Nephron progenitor cell (in vitro differentiated cells): ENCODE data around the gene MAPK12.

Source experiments
- DNase-seq: peaks from one replicate; pipeline ENCODE4 v3.0.0; 2021
- H3K27ac Mint-ChIP-seq: 2 replicates; pipeline ENCODE4 v1.8.0; 2021; ENCODE audit warnings: mild to moderate bottlenecking, moderate library complexity, mixed read lengths
- H3K27me3 Mint-ChIP-seq: 2 replicates; pipeline ENCODE4 v1.8.0; 2021; ENCODE audit warnings: mild to moderate bottlenecking, low read depth, mixed read lengths; ENCODE audit not compliant: poor library complexity
- H3K36me3 Mint-ChIP-seq: 2 replicates; pipeline ENCODE4 v1.8.0; 2021; ENCODE audit warnings: low read depth, mixed read lengths
- H3K4me1 Mint-ChIP-seq: 2 replicates; pipeline ENCODE4 v1.8.0; 2021; ENCODE audit warnings: mixed read lengths
- H3K4me3 Mint-ChIP-seq: 2 replicates; pipeline ENCODE4 v1.8.0; 2021; ENCODE audit warnings: mild to moderate bottlenecking, moderate library complexity, mixed read lengths
- H3K9me3 Mint-ChIP-seq: 2 replicates; pipeline ENCODE4 v1.8.0; 2021; ENCODE audit warnings: mild to moderate bottlenecking, moderate library complexity, mixed read lengths
- CTCF ChIP-seq: fragments of 200-600 bp; sonication (generic); IDR thresholded peaks from 2 replicates; pipeline ENCODE4 v1.5.0; 2021; ENCODE audit warnings: antibody characterized with exemption

Gene MAPK12

GRCh38 chr22:50225200-50225969 lies 36.1 kb downstream of the MAPK12 start:
- peak overlapping the region; percentile 39 for H3K27ac Mint-ChIP-seq

GRCh38 chr22:50224071-50224470 lies 37.4 kb downstream of the MAPK12 start:
- no peak overlapping the region for H3K4me3 Mint-ChIP-seq
- no peak for DNase-seq

More at GRCh38 chr22:50225200-50225969, 36.1 kb downstream of the MAPK12 start:
- no peaks in the 10 kb centered on the region for H3K9me3 Mint-ChIP-seq
- peaks cover 5% of the 10 kb centered on the region for H3K4me1 Mint-ChIP-seq
- H3K36me3 Mint-ChIP-seq: peaks cover 29% of the 10 kb centered on the region
- H3K27me3 Mint-ChIP-seq: peaks cover 7% of the 10 kb centered on the region
- no peak for DNase-seq
- no peak for TF ChIP-seq CTCF
- H3K4me3 Mint-ChIP-seq: no peak overlapping the region

GRCh38 chr22:50222508-50222907 lies 39.0 kb downstream of the MAPK12 start:
- Mint-ChIP-seq H3K36me3 (peaks cover 28% of the 10 kb centered on the region), H3K27ac (no peak overlapping the region), H3K4me3 (no peak overlapping the region), H3K27me3 (peaks cover 7% of the 10 kb centered on the region), H3K4me1 (peaks cover 5% of the 10 kb centered on the region), H3K9me3 (no peaks in the 10 kb centered on the region)
- no peak for TF ChIP-seq CTCF
- DNase-seq: no peak

More at GRCh38 chr22:50224071-50224470, 37.4 kb downstream of the MAPK12 start:
- H3K36me3 Mint-ChIP-seq: peaks cover 28% of the 10 kb centered on the region
- TF ChIP-seq CTCF: no peak
- peaks cover 5% of the 10 kb centered on the region for H3K4me1 Mint-ChIP-seq
- H3K27ac Mint-ChIP-seq: peak overlapping the region; percentile 26
- no peaks in the 10 kb centered on the region for H3K9me3 Mint-ChIP-seq
- peaks cover 7% of the 10 kb centered on the region for H3K27me3 Mint-ChIP-seq

- H3K36me3 Mint-ChIP-seq: peaks cover 28% of the 10 kb centered on the region
- DNase-seq: no peak
- peaks cover 5% of the 10 kb centered on the region for H3K4me1 Mint-ChIP-seq
- H3K27ac Mint-ChIP-seq: no peak overlapping the region
- H3K9me3 Mint-ChIP-seq: no peaks in the 10 kb centered on the region
- H3K27me3 Mint-ChIP-seq: peaks cover 7% of the 10 kb centered on the region
- no peak overlapping the region for H3K4me3 Mint-ChIP-seq
- TF ChIP-seq CTCF: no peak
These were observed 39.8 kb downstream of the MAPK12 start for GRCh38 chr22:50221410-50222300.

GRCh38 chr22:50220603-50221409 lies 40.7 kb downstream of the MAPK12 start:
- H3K36me3 Mint-ChIP-seq: peaks cover 33% of the 10 kb centered on the region
- no peak overlapping the region for H3K27ac Mint-ChIP-seq
- no peaks in the 10 kb centered on the region for H3K9me3 Mint-ChIP-seq
- DNase-seq: no peak
- H3K27me3 Mint-ChIP-seq: peaks cover 7% of the 10 kb centered on the region
- TF ChIP-seq CTCF: no peak
- peaks cover 5% of the 10 kb centered on the region for H3K4me1 Mint-ChIP-seq
- no peak overlapping the region for H3K4me3 Mint-ChIP-seq
